ENCODE measurements around the gene KRTAP10-4.

DNA sequence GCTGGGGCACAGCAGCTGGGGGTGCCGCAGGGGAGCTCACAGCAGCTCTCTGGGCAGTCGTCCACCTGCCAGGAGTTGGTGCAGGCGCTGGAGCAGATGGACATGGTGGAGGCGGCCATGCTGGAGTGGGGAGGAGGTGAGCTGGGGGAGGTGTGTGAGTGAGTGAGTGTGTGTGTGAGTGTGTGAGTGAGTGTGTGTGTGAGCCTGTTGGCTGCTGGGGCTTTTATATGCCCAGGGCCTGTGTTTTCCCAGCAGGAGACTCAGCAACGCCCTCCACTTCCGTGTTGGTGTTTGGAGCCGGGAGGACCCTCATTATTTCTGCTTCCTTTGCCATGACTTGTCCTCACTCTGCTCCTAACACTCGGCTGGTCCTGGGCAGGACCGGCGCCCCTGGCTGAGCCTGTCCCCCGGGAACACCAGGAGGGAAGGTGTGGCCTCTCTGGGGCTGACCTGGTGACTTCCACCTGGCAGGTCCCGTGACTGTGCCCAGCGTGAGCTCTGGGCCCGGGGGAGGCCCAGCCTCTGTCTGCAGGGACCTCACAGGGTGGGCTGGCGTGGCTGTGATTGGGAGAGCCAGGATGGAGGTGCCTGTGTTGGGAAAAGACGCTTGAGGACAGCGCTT is 22.1 kb upstream of the KRTAP10-4 start, which contains the start of gene KRTAP10-2:
- TF ChIP-seq, protein P1, sequence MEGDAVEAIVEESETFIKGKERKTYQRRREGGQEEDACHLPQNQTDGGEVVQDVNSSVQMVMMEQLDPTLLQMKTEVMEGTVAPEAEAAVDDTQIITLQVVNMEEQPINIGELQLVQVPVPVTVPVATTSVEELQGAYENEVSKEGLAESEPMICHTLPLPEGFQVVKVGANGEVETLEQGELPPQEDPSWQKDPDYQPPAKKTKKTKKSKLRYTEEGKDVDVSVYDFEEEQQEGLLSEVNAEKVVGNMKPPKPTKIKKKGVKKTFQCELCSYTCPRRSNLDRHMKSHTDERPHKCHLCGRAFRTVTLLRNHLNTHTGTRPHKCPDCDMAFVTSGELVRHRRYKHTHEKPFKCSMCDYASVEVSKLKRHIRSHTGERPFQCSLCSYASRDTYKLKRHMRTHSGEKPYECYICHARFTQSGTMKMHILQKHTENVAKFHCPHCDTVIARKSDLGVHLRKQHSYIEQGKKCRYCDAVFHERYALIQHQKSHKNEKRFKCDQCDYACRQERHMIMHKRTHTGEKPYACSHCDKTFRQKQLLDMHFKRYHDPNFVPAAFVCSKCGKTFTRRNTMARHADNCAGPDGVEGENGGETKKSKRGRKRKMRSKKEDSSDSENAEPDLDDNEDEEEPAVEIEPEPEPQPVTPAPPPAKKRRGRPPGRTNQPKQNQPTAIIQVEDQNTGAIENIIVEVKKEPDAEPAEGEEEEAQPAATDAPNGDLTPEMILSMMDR (IDR thresholded peaks at IDR 0.05), result no peak
- TF ChIP-seq EZH2 (IDR thresholded peaks at IDR 0.05; ENCODE audit: borderline replicate concordance, insufficient read depth, low read depth, low read length, poor library complexity, severe bottlenecking), result no peak
